ENCODE measurements around the gene RESP18.
A peak's percentile ranks its signal among the peaks of the same experiment; 100 is the strongest.
"Not testable (repeated sequence)": the region's sequence is repeated elsewhere in the genome, so short reads cannot be mapped to it uniquely, and the experiment has no call there.

The RESP18 gene

DNA sequence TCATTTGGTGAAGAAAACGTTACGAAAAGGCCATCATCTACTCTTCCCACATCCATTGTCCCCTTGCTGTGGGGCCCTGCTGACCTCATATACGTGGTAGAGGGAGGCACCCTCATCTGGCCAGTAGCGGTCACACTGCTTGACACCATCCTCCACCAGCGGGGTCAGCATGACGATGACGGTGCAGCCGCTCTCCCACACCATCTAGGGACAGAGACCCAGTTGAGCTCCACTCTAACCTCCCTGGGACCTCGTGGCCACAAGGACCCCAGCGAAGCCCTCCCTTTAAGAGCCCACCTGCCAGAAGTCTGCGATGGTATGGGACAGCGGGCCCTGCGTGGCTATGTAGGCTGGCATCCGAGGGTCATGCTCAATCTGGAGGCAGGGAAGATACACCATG, 36.4 kb downstream of the RESP18 start:
- no peak overlapping the region for H3K27ac ChIP-seq (ENCODE audit: low read depth, low read length)
- no peak overlapping the region for H3K4me3 ChIP-seq (ENCODE audit: low read length)
- H3K27me3 ChIP-seq (ENCODE audit: control insufficient read depth, insufficient read depth, low read length) = no peaks in the 10 kb centered on the region
- no peaks in the 10 kb centered on the region for H3K4me1 ChIP-seq (ENCODE audit: control insufficient read depth, insufficient read depth, low read length)
- H3K36me3 ChIP-seq (ENCODE audit: control insufficient read depth, insufficient read depth, low read length) = no peaks in the 10 kb centered on the region
- no peak overlapping the region for H3K9ac ChIP-seq (ENCODE audit: low read length)

DNA sequence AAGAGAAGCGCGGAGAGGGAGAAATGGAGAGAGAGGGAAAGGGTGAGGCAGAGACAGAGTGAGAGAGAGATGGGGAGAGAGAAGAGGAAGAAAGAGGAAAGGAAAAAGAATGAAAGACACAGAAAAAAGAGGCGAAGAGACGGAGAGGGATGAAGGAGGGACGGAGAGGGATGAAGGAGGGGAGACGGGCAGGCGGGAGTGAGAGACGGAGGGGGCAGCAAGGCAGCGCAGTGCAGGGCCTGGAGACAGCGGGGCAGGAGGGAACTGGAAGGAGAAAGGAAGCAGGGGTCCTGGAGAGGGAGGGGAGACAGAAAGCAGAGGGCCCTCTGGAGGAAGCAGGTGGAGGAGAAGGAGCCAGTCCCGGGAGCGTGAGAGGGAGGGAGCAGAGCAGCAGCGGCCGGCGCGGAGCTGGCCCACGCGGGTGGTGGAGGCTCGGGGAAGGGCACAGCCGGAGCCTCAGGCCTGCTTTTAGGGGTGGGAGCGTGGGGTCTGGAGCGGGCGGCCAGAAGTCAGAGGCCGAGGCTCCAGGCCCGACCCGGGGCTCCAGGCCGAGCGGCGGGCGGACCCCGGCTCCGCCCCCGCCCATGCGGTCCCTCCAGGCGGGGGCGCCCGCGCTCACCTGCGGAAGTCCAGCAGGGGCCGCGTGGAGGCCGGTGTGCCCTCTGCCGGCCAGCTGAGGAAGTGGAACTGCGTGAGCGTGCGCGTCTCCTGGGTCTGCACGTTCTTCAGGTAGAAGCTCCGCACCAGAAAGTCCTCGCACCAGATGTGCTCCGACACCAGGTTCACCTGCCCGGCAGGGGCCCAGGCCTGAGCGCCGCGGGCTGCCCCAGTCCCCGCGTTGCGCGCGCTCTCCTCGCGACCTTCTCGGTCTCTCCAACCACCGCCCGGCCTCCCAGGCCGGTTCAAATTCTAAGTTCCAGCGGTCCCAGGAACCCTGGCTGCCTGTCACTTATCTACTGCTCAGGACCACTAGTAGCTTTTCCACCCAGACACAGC, 37.9 kb downstream of the RESP18 start:
- peak overlapping the region; percentile 56 for H3K4me3 ChIP-seq (ENCODE audit: low read length)
- H3K36me3 ChIP-seq (ENCODE audit: control insufficient read depth, insufficient read depth, low read length) = no peaks in the 10 kb centered on the region
- H3K27ac ChIP-seq (ENCODE audit: low read depth, low read length) = peak overlapping the region; percentile 72
- peak overlapping the region; percentile 43 for H3K9ac ChIP-seq (ENCODE audit: low read length)
- H3K4me1 ChIP-seq (ENCODE audit: control insufficient read depth, insufficient read depth, low read length) = peaks cover 6% of the 10 kb centered on the region
- no peaks in the 10 kb centered on the region for H3K27me3 ChIP-seq (ENCODE audit: control insufficient read depth, insufficient read depth, low read length)

GRCh38 chr2:219293736-219294231, 38.8 kb downstream of the RESP18 start:
- Histone ChIP-seq H3K36me3 (ENCODE audit: control insufficient read depth, insufficient read depth, low read length) (no peaks in the 10 kb centered on the region), H3K27me3 (ENCODE audit: control insufficient read depth, insufficient read depth, low read length) (no peaks in the 10 kb centered on the region), H3K27ac (ENCODE audit: low read depth, low read length) (no peak overlapping the region), H3K4me1 (ENCODE audit: control insufficient read depth, insufficient read depth, low read length) (peaks cover 10% of the 10 kb centered on the region), H3K4me3 (ENCODE audit: low read length) (no peak overlapping the region), H3K9ac (ENCODE audit: low read length) (no peak overlapping the region)

DNA sequence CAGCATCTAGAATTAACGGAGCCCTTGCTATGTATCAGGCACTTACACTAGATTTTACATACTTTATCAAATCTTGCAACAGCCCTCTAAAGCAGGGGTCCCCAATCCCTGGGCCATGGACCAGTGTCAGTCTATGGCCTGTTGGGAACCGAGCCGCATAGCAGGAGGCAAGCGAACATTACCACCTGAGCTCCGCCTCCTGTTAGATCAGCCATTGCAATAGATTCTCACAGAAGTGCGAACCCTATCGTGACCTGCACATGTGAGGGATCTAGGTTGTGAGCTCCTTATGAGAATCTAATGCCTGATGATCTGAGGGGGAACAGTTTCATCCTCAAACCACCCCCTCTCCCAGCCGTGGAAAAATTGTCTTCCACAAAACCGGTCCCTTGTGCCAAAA, 39.9 kb downstream of the RESP18 start:
- no peak overlapping the region for H3K4me3 ChIP-seq (ENCODE audit: low read length)
- no peak overlapping the region for H3K9ac ChIP-seq (ENCODE audit: low read length)
- H3K4me1 ChIP-seq (ENCODE audit: control insufficient read depth, insufficient read depth, low read length) = peaks cover 10% of the 10 kb centered on the region
- H3K36me3 ChIP-seq (ENCODE audit: control insufficient read depth, insufficient read depth, low read length) = no peaks in the 10 kb centered on the region
- no peaks in the 10 kb centered on the region for H3K27me3 ChIP-seq (ENCODE audit: control insufficient read depth, insufficient read depth, low read length)
- no peak overlapping the region for H3K27ac ChIP-seq (ENCODE audit: low read depth, low read length)

DNA sequence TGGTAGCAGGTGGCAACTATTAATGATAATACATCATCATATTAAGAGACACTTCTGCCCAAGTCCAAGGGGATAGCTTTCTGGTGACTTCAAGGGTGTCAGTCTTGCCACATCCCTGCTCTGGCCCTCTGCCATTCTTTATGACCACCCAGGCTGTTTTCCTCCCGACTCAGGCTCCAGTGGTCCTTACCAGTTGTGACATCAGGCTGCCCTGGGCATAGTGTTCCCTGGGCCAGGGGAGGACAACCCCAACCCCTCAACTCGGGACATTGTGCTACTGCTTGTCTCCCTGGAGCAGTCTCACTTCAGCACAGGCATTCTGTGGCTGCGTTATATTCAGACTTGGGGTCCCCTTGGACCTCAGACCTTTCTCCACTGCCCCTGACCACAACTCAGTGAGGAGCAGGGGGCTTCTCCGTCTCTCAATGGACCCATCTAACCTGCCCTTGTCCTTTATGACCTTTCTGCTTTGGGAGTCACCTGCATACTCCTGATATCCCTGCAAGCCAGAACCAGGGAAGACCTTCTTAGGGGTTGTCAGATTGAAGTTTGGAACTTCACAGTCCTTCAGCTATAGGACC, 40.5 kb downstream of the RESP18 start:
- no peak overlapping the region for H3K4me3 ChIP-seq (ENCODE audit: low read length)
- H3K9ac ChIP-seq (ENCODE audit: low read length) = no peak overlapping the region
- H3K27ac ChIP-seq (ENCODE audit: low read depth, low read length) = no peak overlapping the region
- H3K4me1 ChIP-seq (ENCODE audit: control insufficient read depth, insufficient read depth, low read length) = peaks cover 10% of the 10 kb centered on the region
- no peaks in the 10 kb centered on the region for H3K36me3 ChIP-seq (ENCODE audit: control insufficient read depth, insufficient read depth, low read length)
- H3K27me3 ChIP-seq (ENCODE audit: control insufficient read depth, insufficient read depth, low read length) = no peaks in the 10 kb centered on the region

DNA sequence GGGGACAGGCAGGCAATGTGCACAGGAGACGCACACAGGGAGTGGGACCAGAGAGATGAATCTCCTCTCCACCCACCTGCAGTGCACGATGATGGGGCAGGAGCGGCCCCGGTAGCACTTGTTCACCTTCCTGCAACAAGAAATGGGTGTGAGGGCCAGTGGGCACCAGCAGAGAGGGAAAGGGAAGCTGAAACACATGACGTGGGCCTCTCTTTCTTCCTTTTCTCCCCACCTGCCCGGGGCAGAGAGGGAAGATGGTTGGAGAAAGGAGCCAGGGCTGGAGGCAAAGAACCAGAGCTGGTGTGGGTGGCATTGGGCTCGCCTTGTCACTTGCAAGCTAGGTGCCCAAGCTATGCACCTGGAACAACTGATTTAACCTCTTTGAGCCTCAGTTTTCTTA, 41.1 kb downstream of the RESP18 start:
- Histone ChIP-seq H3K4me3 (ENCODE audit: low read length) (no peak overlapping the region), H3K27ac (ENCODE audit: low read depth, low read length) (no peak overlapping the region), H3K27me3 (ENCODE audit: control insufficient read depth, insufficient read depth, low read length) (no peaks in the 10 kb centered on the region), H3K9ac (ENCODE audit: low read length) (no peak overlapping the region), H3K36me3 (ENCODE audit: control insufficient read depth, insufficient read depth, low read length) (no peaks in the 10 kb centered on the region), H3K4me1 (ENCODE audit: control insufficient read depth, insufficient read depth, low read length) (peaks cover 10% of the 10 kb centered on the region)

- Histone ChIP-seq H3K9ac (ENCODE audit: low read length) (no peak overlapping the region), H3K27ac (ENCODE audit: low read depth, low read length) (no peak overlapping the region), H3K27me3 (ENCODE audit: control insufficient read depth, insufficient read depth, low read length) (no peaks in the 10 kb centered on the region), H3K4me3 (ENCODE audit: low read length) (no peak overlapping the region), H3K36me3 (ENCODE audit: control insufficient read depth, insufficient read depth, low read length) (no peaks in the 10 kb centered on the region), H3K4me1 (ENCODE audit: control insufficient read depth, insufficient read depth, low read length) (peaks cover 10% of the 10 kb centered on the region)
Observed at GRCh38 chr2:219290381-219291171, 42.0 kb downstream of the RESP18 start.

GRCh38 chr2:219289537-219290361, 42.8 kb downstream of the RESP18 start:
- Histone ChIP-seq H3K27me3 (ENCODE audit: control insufficient read depth, insufficient read depth, low read length) (no peaks in the 10 kb centered on the region), H3K36me3 (ENCODE audit: control insufficient read depth, insufficient read depth, low read length) (peaks cover 3% of the 10 kb centered on the region), H3K4me1 (ENCODE audit: control insufficient read depth, insufficient read depth, low read length) (peaks cover 10% of the 10 kb centered on the region), H3K9ac (ENCODE audit: low read length) (no peak overlapping the region), H3K4me3 (ENCODE audit: low read length) (peak overlapping the region; percentile 29), H3K27ac (ENCODE audit: low read depth, low read length) (peak overlapping the region; percentile 67)

- Histone ChIP-seq H3K27me3 (ENCODE audit: control insufficient read depth, insufficient read depth, low read length) (no peaks in the 10 kb centered on the region), H3K9ac (ENCODE audit: low read length) (no peak overlapping the region), H3K36me3 (ENCODE audit: control insufficient read depth, insufficient read depth, low read length) (peaks cover 4% of the 10 kb centered on the region), H3K27ac (ENCODE audit: low read depth, low read length) (peak overlapping the region; percentile 56), H3K4me3 (ENCODE audit: low read length) (peak overlapping the region; percentile 29), H3K4me1 (ENCODE audit: control insufficient read depth, insufficient read depth, low read length) (peaks cover 10% of the 10 kb centered on the region)
Observed at GRCh38 chr2:219289195-219289536, 43.4 kb downstream of the RESP18 start.

DNA sequence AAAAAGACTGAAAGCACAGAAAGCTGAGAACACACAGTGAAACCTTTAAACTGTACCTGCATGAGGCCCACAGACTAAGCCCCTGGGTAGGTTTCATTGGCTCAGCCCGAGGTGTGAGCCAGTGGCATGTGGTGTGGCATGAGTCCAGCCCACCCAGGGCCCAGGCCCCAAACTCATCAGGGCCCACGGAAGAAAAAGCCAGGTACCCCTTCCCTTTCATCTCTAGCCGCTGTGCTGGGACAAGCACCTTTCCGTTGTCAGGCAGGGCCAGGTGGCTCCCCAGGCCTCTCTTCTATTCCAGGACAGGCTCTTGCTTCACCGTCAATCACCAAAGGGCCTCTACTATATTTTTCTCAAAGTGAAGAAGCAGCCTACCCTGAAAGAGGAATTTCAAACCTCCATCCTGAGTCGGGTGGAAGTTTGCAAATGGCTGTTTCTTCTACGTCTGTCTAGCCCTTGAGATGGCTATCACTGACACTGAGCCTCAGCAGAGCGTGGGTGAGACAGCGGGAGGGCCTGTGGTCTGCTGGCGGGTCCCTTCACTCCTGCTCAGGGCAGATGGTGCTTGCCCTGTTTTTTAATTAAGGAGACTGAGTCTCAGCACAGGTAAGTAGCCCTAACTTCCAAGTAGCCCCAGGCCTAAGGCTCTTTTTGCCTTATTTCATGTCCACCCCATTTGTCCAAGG, 44.8 kb downstream of the RESP18 start:
- peaks cover 10% of the 10 kb centered on the region for H3K4me1 ChIP-seq (ENCODE audit: control insufficient read depth, insufficient read depth, low read length)
- H3K27me3 ChIP-seq (ENCODE audit: control insufficient read depth, insufficient read depth, low read length) = no peaks in the 10 kb centered on the region
- H3K27ac ChIP-seq (ENCODE audit: low read depth, low read length) = no peak overlapping the region
- H3K36me3 ChIP-seq (ENCODE audit: control insufficient read depth, insufficient read depth, low read length) = peaks cover 4% of the 10 kb centered on the region
- no peak overlapping the region for H3K4me3 ChIP-seq (ENCODE audit: low read length)
- no peak overlapping the region for H3K9ac ChIP-seq (ENCODE audit: low read length)

DNA sequence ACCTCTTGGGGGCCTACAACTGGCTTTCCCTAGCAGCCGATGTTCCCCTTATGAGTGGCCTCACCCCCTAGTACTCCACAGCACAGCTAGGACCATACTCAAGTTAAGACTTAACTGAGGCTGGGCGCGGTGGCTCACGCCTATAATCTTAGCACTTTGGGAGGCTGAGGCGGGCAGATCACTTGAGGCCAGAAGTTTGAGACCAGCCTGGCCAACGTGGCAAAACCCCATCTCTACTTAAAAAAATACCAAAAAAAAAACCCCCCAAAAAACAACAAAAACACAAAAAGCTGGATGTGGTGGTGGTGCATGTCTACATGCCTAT, 45.5 kb downstream of the RESP18 start:
- not testable (repeated sequence) for H3K27ac ChIP-seq (ENCODE audit: low read depth, low read length); H3K4me3 ChIP-seq (ENCODE audit: low read length); H3K27me3 ChIP-seq (ENCODE audit: control insufficient read depth, insufficient read depth, low read length); H3K4me1 ChIP-seq (ENCODE audit: control insufficient read depth, insufficient read depth, low read length); H3K9ac ChIP-seq (ENCODE audit: low read length); H3K36me3 ChIP-seq (ENCODE audit: control insufficient read depth, insufficient read depth, low read length)
